Measurements from ENCODE around the gene MYH16. TPM values are rescaled to one million over a fixed set of nuclear protein-coding genes. Genes with fewer than 3 reads are reported as not detected.
"Not testable (repeated sequence)": the region's sequence is repeated elsewhere in the genome, so short reads cannot be mapped to it uniquely, and the experiment has no call there.

Gene MYH16
- total and polyA plus RNA-seq, 10 of the 15 experiments (the other 5 are each of a cell fraction or from before 2014, with no cell fraction given), result 0.03 to 0.33 (median 0.04) TPM; not detected in 3

DNA sequence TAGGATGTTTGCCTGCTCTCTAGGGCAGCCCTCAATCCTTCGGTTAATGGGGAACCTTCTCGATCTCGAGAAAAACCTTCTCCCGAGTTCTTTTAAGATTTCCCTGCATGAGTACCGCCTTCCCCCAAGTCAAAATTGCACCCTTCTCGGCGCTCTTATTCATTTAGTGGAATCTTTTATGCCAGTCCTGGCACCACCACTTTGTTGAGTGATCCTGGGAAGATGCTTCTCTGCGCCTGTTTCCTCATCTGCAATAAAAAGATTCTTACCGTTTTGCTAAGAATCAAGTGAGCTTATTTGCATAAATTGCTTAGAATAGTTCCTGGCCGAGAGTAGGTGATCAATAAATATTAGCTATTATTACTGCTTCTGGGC, 53.8 kb downstream of the MYH16 start (continued):
- TF ChIP-seq STAT3 (IDR thresholded peaks at IDR 0.05; ENCODE audit: low read depth, low read length) (no peak), PAX8 (IDR thresholded peaks at IDR 0.05) (no peak), TCF12 (IDR thresholded peaks at IDR 0.05; ENCODE audit: low read depth, low read length) (no peak), SPI1 (IDR thresholded peaks at IDR 0.05; ENCODE audit: borderline replicate concordance, insufficient read depth, low read depth, low read length) (no peak), WRNIP1 (IDR thresholded peaks at IDR 0.05; ENCODE audit: borderline replicate concordance, low read depth, low read length) (no peak), MLLT1 (IDR thresholded peaks at IDR 0.05) (no peak), PKNOX1 (IDR thresholded peaks at IDR 0.05) (no peak)

GRCh38 chr7:99330314-99330961, 57.8 kb downstream of the MYH16 start:
- H3K27me3 ChIP-seq (replicated peaks in 1 of 2; ENCODE audit: control insufficient read depth in 2 of 2, insufficient read depth in 2 of 2, low read length in 1 of 2); intact Hi-C loops (cut with micrococcal nuclease; ENCODE audit: unreplicated experiment); FAIRE-seq; H3K27ac ChIP-seq (ENCODE audit: control insufficient read depth, insufficient read depth); H3K9me3 ChIP-seq (replicated peaks; ENCODE audit: control insufficient read depth, insufficient read depth, low read length); POLR2A ChIA-PET; H3K36me3 ChIP-seq (ENCODE audit: control insufficient read depth in 2 of 2, insufficient read depth in 2 of 2, low read length in 1 of 2); RAD21 ChIA-PET (ENCODE audit: unreplicated experiment); H3K9ac ChIP-seq (ENCODE audit: control insufficient read depth, insufficient read depth, low read length); BruUV-seq (replicated peaks); DNase-seq (ENCODE audit: low read depth, low spot score); H2AFZ ChIP-seq (ENCODE audit: control insufficient read depth, low read depth, low read length); H3K4me1 ChIP-seq (ENCODE audit: control insufficient read depth, insufficient read depth, low read length); H4K20me1 ChIP-seq (ENCODE audit: control insufficient read depth, insufficient read depth); in situ Hi-C loops (cut with MboI): not testable (repeated sequence)
- peak; percentile 43 for ATAC-seq
- TF ChIP-seq HDGF (IDR thresholded peaks at IDR 0.05), result peak; percentile 57
- peak; percentile 18; the same call in 1 of the 2 replicates for TF ChIP-seq SPI1 (IDR thresholded peaks at IDR 0.05; ENCODE audit: borderline replicate concordance, insufficient read depth, low read depth, low read length)
- CTCF ChIA-PET, result interaction anchor here (0.6 to 1.7 kb wide), 7 partner anchors 17 to 290 kb away, joined by 3 to 8 read pairs (median 4); no protein-coding TSS in a partner anchor
- Histone ChIP-seq H3K79me2 (ENCODE audit: control insufficient read depth, insufficient read depth, low read length) (peaks cover 62% of the 10 kb centered on the region), H3K4me2 (ENCODE audit: control insufficient read depth, insufficient read depth) (peak overlapping the region; percentile 22; the same call in 1 of the 2 replicates), H3K4me3 (0 out of 2 replicates have a peak overlapping the region, but pooled peaks have one; percentile 29)
- SMC1A ChIA-PET (ENCODE audit: uncharacterized antibody, unreplicated experiment), result interaction anchor here (1.1 kb wide), 1 partner anchor 9 kb away, joined by 4 read pairs; no protein-coding TSS in a partner anchor
- 98% methylated on average over 8 of the region's 8 CpGs for WGBS (ENCODE audit: insufficient coverage, insufficient replicate concordance, low lambda C conversion rate, missing lambda C conversion rate)
